ENCODE data around the gene ZNF417. TPM values are rescaled to one million over a fixed set of nuclear protein-coding genes. Genes with fewer than 3 reads are reported as not detected.
"Not testable (repeated sequence)": the region's sequence is repeated elsewhere in the genome, so short reads cannot be mapped to it uniquely, and the experiment has no call there.

ZNF417 gene
- polyA plus RNA-seq (2013): 11.4 TPM

DNA sequence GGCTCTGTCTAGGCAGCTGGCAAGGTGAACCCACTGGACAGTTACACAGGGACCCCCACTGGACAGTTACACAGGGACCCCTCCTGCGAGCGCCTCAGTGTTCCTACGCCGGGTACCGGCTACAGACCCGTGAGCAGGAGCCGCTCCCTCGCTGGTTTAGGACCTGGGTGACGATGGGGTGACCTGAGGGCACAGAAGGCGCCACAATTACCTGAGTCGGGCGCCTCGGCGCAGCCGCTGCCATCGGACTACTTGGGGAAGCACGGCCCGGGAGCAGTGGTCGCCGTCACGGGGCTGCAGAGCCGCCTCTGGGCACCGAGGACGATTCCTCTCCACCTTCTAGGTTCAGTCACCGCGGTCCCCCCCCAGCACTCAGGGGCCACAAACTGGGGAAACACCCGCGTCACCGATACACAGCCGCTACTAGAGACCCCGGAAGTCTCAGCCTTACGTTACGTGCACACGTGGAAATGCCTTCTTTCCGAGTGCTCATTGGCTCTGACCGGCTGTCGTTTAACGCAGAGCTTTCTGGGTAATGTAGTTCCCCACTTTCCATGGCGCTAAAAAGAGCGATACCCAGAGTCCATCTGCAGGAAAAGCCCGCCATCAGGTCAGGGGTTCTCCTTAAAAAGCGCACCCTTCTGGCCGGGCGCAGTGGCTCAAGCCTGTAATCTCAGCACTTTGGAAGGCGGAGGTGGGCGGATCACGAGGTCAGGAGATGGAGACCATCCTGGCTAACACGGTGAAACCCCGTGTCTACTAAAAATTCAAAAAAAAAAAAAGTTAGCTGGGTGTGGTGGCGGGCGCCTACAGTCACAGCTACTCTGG is at the start of gene ZNF417:
TSS of gene ZNF417 (minus strand) at position 425 of the 828 bp plus-strand sequence. CDS start at position 244, 181 bp downstream.
- DNase-seq: peak; percentile 94 to 99 (median 97)
- not testable (repeated sequence) for H3K27me3 ChIP-seq (replicated peaks in 2 of 5; ENCODE audit: control insufficient read depth in 4 of 5, insufficient read depth in 5 of 5, low read length in 4 of 5); H3K9me3 ChIP-seq (ENCODE audit: control extremely low read depth in 1 of 5, control insufficient read depth in 4 of 5, insufficient read depth in 2 of 5, low read depth in 1 of 5, low read length in 4 of 5)
- Histone ChIP-seq H3K4me3 (ENCODE audit: control insufficient read depth in 1 of 7, extremely low read depth in 1 of 7, insufficient read depth in 4 of 7, low read depth in 2 of 7, low read length in 6 of 7) (peak within 1 kb of the TSS; percentile 68 to 94 (median 86)), H3K27ac (ENCODE audit: insufficient read depth in 1 of 2, low read depth in 1 of 2, low read length in 2 of 2, poor library complexity in 1 of 2, severe bottlenecking in 2 of 2) (peak within 1 kb of the TSS; percentile 72 to 86), H3K4me1 (ENCODE audit: control extremely low read depth in 1 of 4, control insufficient read depth in 4 of 4, insufficient read depth in 4 of 4, low read length in 3 of 4) (peaks cover 0 to 13% (median 8%) of the 10 kb centered on the region in 4 experiments), H3K36me3 (ENCODE audit: control insufficient read depth in 4 of 4, insufficient read depth in 4 of 4, low read length in 3 of 4) (peaks cover 8 to 27% (median 19%) of the 10 kb centered on the region in 4 experiments)
- ChIA-PET POLR2A (interaction anchor here (0.6 to 1.9 kb wide), 6 partner anchors 9 to 338 kb away, joined by 3 to 6 read pairs (median 4); partner anchors contain the start of genes ZNF416, ZNF418 and ZNF606), CTCF (interaction anchor here (0.8 kb wide), 1 partner anchor 14 kb away, joined by 3 read pairs; no protein-coding TSS in a partner anchor)
- 0% methylated on average over 23 of the region's 51 CpGs for WGBS (ENCODE audit: insufficient coverage)

- H3K36me3 ChIP-seq (ENCODE audit: control insufficient read depth in 4 of 4, insufficient read depth in 4 of 4, low read length in 3 of 4): peaks cover 0 to 7% (median 0%) of the 10 kb centered on the region in 4 experiments
- WGBS (ENCODE audit: insufficient coverage): 94% methylated on average over 3 of the region's 8 CpGs
- no peak for DNase-seq
- H3K27ac ChIP-seq (ENCODE audit: insufficient read depth in 1 of 2, low read depth in 1 of 2, low read length in 2 of 2, poor library complexity in 1 of 2, severe bottlenecking in 2 of 2): no peak overlapping the region
- H3K27me3 ChIP-seq (replicated peaks in 2 of 5; ENCODE audit: control insufficient read depth in 4 of 5, insufficient read depth in 5 of 5, low read length in 4 of 5): no peaks in the 10 kb centered on the region
- H3K4me1 ChIP-seq (ENCODE audit: control extremely low read depth in 1 of 4, control insufficient read depth in 4 of 4, insufficient read depth in 4 of 4, low read length in 3 of 4): no peaks in the 10 kb centered on the region
- CTCF ChIA-PET: no interaction called here
- peaks cover 9 to 56% (median 45%) of the 10 kb centered on the region in 5 experiments for H3K9me3 ChIP-seq (ENCODE audit: control extremely low read depth in 1 of 5, control insufficient read depth in 4 of 5, insufficient read depth in 2 of 5, low read depth in 1 of 5, low read length in 4 of 5)
- H3K4me3 ChIP-seq (ENCODE audit: control insufficient read depth in 1 of 7, extremely low read depth in 1 of 7, insufficient read depth in 4 of 7, low read depth in 2 of 7, low read length in 6 of 7): no peak overlapping the region
- POLR2A ChIA-PET: no interaction called here
Observed at GRCh38 chr19:57964761-57965160, 48.4 kb upstream of the ZNF417 start.

- Histone ChIP-seq H3K36me3 (ENCODE audit: control insufficient read depth in 4 of 4, insufficient read depth in 4 of 4, low read length in 3 of 4) (peaks cover 0 to 3% (median 0%) of the 10 kb centered on the region in 4 experiments), H3K4me3 (ENCODE audit: control insufficient read depth in 1 of 7, extremely low read depth in 1 of 7, insufficient read depth in 4 of 7, low read depth in 2 of 7, low read length in 6 of 7) (no peak overlapping the region), H3K27ac (ENCODE audit: insufficient read depth in 1 of 2, low read depth in 1 of 2, low read length in 2 of 2, poor library complexity in 1 of 2, severe bottlenecking in 2 of 2) (no peak overlapping the region), H3K27me3 (replicated peaks in 2 of 5; ENCODE audit: control insufficient read depth in 4 of 5, insufficient read depth in 5 of 5, low read length in 4 of 5) (no peaks in the 10 kb centered on the region), H3K9me3 (ENCODE audit: control extremely low read depth in 1 of 5, control insufficient read depth in 4 of 5, insufficient read depth in 2 of 5, low read depth in 1 of 5, low read length in 4 of 5) (peaks cover 11 to 54% (median 41%) of the 10 kb centered on the region in 5 experiments), H3K4me1 (ENCODE audit: control extremely low read depth in 1 of 4, control insufficient read depth in 4 of 4, insufficient read depth in 4 of 4, low read length in 3 of 4) (no peaks in the 10 kb centered on the region)
- 100% methylated on average over 1 of the region's 1 CpG for WGBS (ENCODE audit: insufficient coverage)
- POLR2A ChIA-PET: no interaction called here
- CTCF ChIA-PET: interaction anchor here (0.6 to 0.7 kb wide), 2 partner anchors 197 to 342 kb away, joined by 3 read pairs; no protein-coding TSS in a partner anchor
- DNase-seq: no peak
Observed at GRCh38 chr19:57961785-57962184, 45.4 kb upstream of the ZNF417 start.

- POLR2A ChIA-PET: no interaction called here
- no peaks in the 10 kb centered on the region for H3K27me3 ChIP-seq (replicated peaks in 2 of 5; ENCODE audit: control insufficient read depth in 4 of 5, insufficient read depth in 5 of 5, low read length in 4 of 5)
- H3K4me3 ChIP-seq (ENCODE audit: control insufficient read depth in 1 of 7, extremely low read depth in 1 of 7, insufficient read depth in 4 of 7, low read depth in 2 of 7, low read length in 6 of 7): no peak overlapping the region
- H3K36me3 ChIP-seq (ENCODE audit: control insufficient read depth in 4 of 4, insufficient read depth in 4 of 4, low read length in 3 of 4): no peaks in the 10 kb centered on the region
- WGBS (ENCODE audit: insufficient coverage): 81% methylated on average over 3 of the region's 4 CpGs
- peaks cover 3 to 62% (median 49%) of the 10 kb centered on the region in 5 experiments for H3K9me3 ChIP-seq (ENCODE audit: control extremely low read depth in 1 of 5, control insufficient read depth in 4 of 5, insufficient read depth in 2 of 5, low read depth in 1 of 5, low read length in 4 of 5)
- H3K4me1 ChIP-seq (ENCODE audit: control extremely low read depth in 1 of 4, control insufficient read depth in 4 of 4, insufficient read depth in 4 of 4, low read length in 3 of 4): no peaks in the 10 kb centered on the region
- H3K27ac ChIP-seq (ENCODE audit: insufficient read depth in 1 of 2, low read depth in 1 of 2, low read length in 2 of 2, poor library complexity in 1 of 2, severe bottlenecking in 2 of 2): no peak overlapping the region
- CTCF ChIA-PET: no interaction called here
- DNase-seq: no peak
Observed at GRCh38 chr19:57954996-57955395, 38.6 kb upstream of the ZNF417 start.

DNA sequence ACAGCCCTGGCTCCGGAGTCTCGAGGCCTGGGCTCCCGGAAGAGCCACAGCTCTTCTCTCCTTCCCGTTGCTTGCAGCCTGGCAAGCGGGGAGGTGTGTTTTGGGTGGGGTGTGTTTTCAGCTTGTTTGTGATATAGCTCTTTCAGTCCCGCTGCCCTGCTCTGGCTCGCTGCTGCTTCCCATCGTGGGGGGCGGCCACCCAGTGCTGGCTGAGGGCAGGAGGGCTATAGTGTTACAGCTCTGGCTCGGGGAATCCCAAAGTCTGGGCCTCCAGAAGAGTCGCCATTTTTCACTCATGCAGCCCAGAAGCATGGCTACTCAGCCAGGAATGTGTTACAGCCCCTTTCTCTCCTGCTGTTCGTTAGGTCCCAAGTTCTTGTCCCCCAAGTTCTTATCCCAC is 33.3 kb upstream of the ZNF417 start:
- 92% methylated on average over 5 of the region's 12 CpGs for WGBS (ENCODE audit: insufficient coverage)
- peaks cover 2 to 10% (median 4%) of the 10 kb centered on the region in 4 experiments for H3K36me3 ChIP-seq (ENCODE audit: control insufficient read depth in 4 of 4, insufficient read depth in 4 of 4, low read length in 3 of 4)
- CTCF ChIA-PET: interaction anchor here (1.2 kb wide), 1 partner anchor 14 kb away, joined by 4 read pairs; the partner anchor contains the start of gene ZNF418
- POLR2A ChIA-PET: interaction anchor here (0.8 kb wide), 1 partner anchor 33 kb away, joined by 5 read pairs; the partner anchor contains the start of gene ZNF417
- DNase-seq: no peak
- H3K27me3 ChIP-seq (replicated peaks in 2 of 5; ENCODE audit: control insufficient read depth in 4 of 5, insufficient read depth in 5 of 5, low read length in 4 of 5): no peaks in the 10 kb centered on the region
- peaks cover 5 to 18% (median 9%) of the 10 kb centered on the region in 4 experiments for H3K4me1 ChIP-seq (ENCODE audit: control extremely low read depth in 1 of 4, control insufficient read depth in 4 of 4, insufficient read depth in 4 of 4, low read length in 3 of 4)
- H3K27ac ChIP-seq (ENCODE audit: insufficient read depth in 1 of 2, low read depth in 1 of 2, low read length in 2 of 2, poor library complexity in 1 of 2, severe bottlenecking in 2 of 2): no peak overlapping the region
- peaks cover 5 to 59% (median 43%) of the 10 kb centered on the region in 5 experiments for H3K9me3 ChIP-seq (ENCODE audit: control extremely low read depth in 1 of 5, control insufficient read depth in 4 of 5, insufficient read depth in 2 of 5, low read depth in 1 of 5, low read length in 4 of 5)
- H3K4me3 ChIP-seq (ENCODE audit: control insufficient read depth in 1 of 7, extremely low read depth in 1 of 7, insufficient read depth in 4 of 7, low read depth in 2 of 7, low read length in 6 of 7): no peak overlapping the region

DNA sequence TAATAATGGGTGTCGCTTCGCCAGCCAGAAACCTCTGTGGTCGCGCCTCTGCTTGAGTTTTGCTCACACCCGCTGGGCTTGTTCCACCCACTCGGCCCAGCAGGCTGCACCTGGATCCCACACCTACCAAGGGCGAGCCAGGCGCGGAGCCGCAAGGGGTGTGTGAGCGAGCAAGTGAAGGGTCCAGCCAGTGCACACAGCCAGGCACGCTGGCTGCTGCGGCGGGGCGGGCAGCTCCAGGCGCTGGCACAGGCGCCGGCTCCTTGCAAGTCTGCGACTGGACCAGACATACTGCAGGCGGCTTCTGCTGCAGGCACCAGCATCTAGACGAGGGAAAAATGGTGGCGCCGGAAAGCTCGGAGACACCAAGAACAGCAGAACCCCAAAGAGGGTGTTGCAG is 32.9 kb upstream of the ZNF417 start:
- CTCF ChIA-PET: interaction anchor here (1.2 kb wide), 1 partner anchor 14 kb away, joined by 4 read pairs; the partner anchor contains the start of gene ZNF418
- peaks cover 5 to 59% (median 43%) of the 10 kb centered on the region in 5 experiments for H3K9me3 ChIP-seq (ENCODE audit: control extremely low read depth in 1 of 5, control insufficient read depth in 4 of 5, insufficient read depth in 2 of 5, low read depth in 1 of 5, low read length in 4 of 5)
- H3K4me1 ChIP-seq (ENCODE audit: control extremely low read depth in 1 of 4, control insufficient read depth in 4 of 4, insufficient read depth in 4 of 4, low read length in 3 of 4): peaks cover 5 to 18% (median 9%) of the 10 kb centered on the region in 4 experiments
- H3K27me3 ChIP-seq (replicated peaks in 2 of 5; ENCODE audit: control insufficient read depth in 4 of 5, insufficient read depth in 5 of 5, low read length in 4 of 5): no peaks in the 10 kb centered on the region
- no peak overlapping the region for H3K4me3 ChIP-seq (ENCODE audit: control insufficient read depth in 1 of 7, extremely low read depth in 1 of 7, insufficient read depth in 4 of 7, low read depth in 2 of 7, low read length in 6 of 7)
- WGBS (ENCODE audit: insufficient coverage): 96% methylated on average over 24 of the region's 24 CpGs
- H3K36me3 ChIP-seq (ENCODE audit: control insufficient read depth in 4 of 4, insufficient read depth in 4 of 4, low read length in 3 of 4): peaks cover 3 to 12% (median 4%) of the 10 kb centered on the region in 4 experiments
- H3K27ac ChIP-seq (ENCODE audit: insufficient read depth in 1 of 2, low read depth in 1 of 2, low read length in 2 of 2, poor library complexity in 1 of 2, severe bottlenecking in 2 of 2): no peak overlapping the region
- POLR2A ChIA-PET: interaction anchor here (0.8 kb wide), 1 partner anchor 33 kb away, joined by 5 read pairs; the partner anchor contains the start of gene ZNF417
- DNase-seq: no peak
